DLD1 (cell line): Measurements from ENCODE around the gene LRP2.
"Not testable (repeated sequence)": the region's sequence is repeated elsewhere in the genome, so short reads cannot be mapped to it uniquely, and the experiment has no call there.

Experiments used
- in situ Hi-C: cut with HindIII; loops from 2 replicates; pipeline ENCODE4 v1.10.0; 2017; ENCODE audit warnings: low sequenced_read_pairs

Gene LRP2

GRCh38 chr2:169178804-169179390, 183.4 kb downstream of the LRP2 start:
- in situ Hi-C loops = no loop called here

DNA sequence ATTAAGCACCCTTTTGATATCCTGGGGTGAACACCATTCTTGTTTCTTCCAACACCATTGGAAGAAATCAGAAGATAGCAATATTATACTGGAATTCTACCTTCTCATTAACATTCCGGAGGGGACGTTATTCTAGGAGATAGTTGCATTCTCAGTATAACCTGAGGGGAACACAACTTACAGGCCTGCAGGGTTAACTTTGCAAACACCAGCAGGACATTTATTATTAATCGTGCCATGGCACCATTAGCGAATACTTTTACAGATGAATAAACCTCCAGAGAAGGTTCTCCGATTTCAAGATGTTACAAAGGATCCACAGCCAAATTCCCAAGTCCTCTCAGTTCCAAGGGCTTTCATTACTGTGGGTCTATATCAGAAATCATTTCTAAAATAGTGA, 184.0 kb downstream of the LRP2 start:
- in situ Hi-C loops = no loop called here

DNA sequence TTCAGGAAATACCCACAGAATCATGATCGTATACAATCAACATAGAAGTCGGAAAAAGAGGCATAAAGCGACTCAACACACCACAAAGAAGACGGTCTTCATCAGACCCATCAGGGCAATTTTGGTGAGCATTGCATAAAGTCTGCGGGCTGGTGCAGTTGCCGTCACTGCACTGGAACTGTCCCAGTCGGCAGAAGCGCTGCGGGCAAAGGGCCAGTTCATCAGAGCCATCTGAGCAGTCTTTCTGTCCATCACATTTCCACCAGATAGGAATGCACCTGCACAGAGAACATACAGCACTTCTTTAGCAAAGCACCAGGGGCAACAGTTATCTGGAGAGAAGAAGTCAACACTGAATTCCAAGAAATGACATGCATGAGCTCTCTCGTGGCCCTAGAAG, 187.2 kb downstream of the LRP2 start:
- in situ Hi-C loops = no loop called here

- in situ Hi-C loops = no loop called here
Measured at GRCh38 chr2:169173876-169174275, 188.5 kb downstream of the LRP2 start.

DNA sequence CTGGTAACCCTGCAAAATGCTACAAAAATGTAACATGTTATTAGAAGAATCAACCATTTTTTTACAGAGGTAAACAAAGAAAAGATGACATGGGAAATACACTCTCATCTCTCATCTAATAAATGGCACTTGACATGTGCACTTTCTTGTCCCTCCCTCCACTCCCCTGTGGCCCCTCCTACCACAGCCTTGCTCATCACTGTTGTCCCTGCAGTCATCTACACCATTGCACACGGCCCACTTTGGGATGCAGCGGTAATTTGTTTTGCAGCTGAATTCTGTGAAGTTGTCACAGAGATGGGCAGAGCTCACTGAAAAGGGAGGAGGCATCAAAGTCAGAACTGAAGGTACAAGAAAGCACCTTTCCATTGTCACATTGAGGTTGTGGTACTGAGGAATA, 189.4 kb downstream of the LRP2 start:
- in situ Hi-C loops = no loop called here

GRCh38 chr2:169172151-169172735, 190.1 kb downstream of the LRP2 start:
- in situ Hi-C loops = no loop called here

DNA sequence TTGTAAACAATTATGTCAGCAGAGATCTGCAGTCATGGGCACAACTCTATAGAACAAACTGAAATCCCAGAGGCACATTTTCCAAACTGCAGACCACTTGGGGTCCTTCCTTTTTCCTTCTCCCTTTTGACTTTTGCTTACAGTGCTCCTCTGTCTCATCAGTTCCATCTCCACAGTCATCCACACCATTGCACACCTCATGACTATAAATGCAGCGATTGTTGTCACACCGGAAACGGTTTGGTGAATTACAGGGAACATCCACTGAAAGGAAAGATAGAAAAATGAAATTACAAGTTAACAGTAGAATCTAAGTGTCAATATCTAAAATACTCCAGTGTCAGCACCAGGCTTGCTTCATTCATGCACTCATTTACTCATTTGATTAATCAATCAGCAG, 196.5 kb downstream of the LRP2 start:
- in situ Hi-C loops = no loop called here

DNA sequence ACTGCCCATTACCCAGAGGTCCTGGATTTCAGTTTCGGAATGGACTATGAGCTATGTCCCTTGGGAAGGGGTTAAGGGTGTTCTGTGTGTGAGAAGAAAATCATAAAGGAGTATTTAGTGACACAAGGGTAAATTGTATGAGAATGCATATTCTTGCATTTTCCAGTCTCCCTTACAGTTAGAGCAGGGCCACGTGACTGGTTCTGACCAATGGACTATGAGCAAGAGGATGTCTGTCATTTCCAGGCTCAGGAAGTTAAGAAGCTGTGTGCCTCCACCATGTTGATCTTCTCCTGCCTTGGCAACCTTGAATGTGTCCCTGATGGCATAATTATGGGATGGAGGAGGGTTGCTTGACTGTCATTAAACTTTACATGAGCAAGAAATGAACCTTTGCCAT, 198.0 kb downstream of the LRP2 start:
- in situ Hi-C loops = no loop called here

- in situ Hi-C loops = no loop called here
Measured at GRCh38 chr2:169162613-169163012, 199.7 kb downstream of the LRP2 start.

DNA sequence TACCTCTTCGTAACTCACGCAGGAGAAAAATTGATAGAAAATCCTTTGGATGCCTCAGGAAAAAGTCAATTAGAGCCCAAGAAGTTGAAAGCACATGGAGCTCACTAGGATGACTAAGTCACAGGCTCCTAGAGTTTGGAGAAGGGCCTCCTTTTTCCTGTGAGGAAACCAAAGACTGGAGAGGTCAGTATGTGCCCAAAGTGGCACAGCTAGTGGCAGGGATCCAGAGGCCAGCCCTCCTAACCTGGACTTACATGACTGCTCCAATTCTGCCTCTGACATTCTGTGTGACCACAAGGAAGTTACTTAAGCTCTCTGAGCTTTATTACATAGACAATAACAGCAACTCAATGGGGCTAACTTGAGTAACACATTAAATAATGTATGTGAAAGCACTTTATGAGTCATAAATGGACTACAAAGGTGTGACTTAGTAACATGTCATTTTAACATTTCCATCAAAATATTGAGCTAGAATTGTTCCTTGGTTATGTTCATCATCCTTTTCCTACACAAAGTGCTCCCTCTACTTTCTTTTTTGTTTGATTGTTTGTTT, 201.3 kb downstream of the LRP2 start:
- in situ Hi-C loops = no loop called here

DNA sequence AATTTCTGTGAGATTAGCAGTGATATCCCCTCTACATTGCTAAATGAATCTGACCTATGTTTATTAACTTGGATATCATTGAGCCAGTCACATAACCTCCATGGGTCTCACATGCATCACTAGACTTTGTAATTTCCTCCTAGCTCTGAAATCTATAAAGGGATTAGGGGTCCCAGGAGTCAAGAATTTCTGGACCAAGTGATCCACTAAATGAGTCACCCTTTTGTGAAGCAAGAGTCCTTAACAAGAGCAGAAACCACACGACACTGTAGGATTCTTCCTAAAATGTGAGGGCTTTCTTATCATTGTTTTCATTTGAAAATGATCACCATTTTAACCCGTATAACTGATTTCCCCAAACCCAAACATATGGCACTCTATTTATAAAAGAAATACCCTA, 202.6 kb downstream of the LRP2 start:
- in situ Hi-C loops = loop anchor here (5.0 kb wide), 1 partner anchor 53 kb away; no protein-coding TSS in a partner anchor

DNA sequence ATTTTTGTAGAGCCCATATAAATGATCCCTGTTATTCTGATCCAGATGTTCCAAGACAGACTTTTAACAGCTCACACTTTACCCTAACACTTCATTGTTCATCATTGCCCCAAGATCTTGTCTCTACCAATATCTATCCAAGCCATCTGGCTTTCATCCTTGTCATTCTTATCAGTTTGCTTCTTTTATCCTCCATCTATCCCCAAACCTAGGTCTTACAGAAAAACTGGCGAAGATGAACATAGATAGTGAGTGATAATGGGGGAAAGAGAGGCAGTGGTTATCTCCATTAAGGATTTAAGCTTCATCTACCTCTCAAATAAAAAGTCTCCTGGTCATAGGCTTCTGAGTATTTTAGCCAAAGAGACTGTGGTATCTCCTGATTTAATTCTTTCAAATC, 203.5 kb downstream of the LRP2 start:
- in situ Hi-C loops = loop anchor here (5.0 kb wide), 1 partner anchor 53 kb away; no protein-coding TSS in a partner anchor

DNA sequence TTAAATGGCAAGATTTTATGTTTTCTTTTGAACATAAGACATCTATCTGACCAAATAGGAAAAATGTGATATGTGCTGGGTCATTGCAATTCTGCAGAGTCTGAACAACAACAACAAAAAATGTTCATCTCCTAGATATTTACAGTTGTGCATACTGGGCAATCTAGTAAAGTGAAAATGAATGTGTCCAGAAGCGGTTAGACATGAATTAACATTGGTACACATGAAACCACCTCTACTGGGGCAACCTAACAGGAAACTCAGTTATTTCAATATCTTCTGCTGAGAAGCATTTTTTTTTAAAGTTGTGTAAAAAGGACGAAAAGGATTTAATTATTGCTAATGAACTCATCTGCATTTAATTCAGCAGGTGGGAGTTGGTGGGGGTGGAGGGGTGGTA, 216.1 kb downstream of the LRP2 start:
- in situ Hi-C loops = no loop called here

DNA sequence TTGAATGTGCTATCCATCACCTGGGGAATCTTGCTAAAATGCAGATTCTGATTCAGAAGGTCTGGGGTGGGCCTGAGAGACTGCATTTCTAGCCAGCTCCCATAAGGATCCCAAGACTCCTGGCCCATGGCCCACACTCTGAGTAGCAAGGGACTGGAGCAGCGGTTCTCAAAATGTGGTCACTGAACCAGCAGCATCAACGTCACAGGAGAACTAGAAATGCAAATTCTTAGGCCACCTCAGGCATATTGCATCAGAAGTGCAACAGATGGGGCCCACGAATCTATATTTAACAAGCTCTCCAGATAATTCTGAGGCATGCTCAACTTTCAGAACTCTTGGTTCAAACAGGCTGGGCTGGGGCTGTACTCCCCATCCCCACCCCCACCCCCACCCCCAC, 218.3 kb downstream of the LRP2 start:
- in situ Hi-C loops = no loop called here

DNA sequence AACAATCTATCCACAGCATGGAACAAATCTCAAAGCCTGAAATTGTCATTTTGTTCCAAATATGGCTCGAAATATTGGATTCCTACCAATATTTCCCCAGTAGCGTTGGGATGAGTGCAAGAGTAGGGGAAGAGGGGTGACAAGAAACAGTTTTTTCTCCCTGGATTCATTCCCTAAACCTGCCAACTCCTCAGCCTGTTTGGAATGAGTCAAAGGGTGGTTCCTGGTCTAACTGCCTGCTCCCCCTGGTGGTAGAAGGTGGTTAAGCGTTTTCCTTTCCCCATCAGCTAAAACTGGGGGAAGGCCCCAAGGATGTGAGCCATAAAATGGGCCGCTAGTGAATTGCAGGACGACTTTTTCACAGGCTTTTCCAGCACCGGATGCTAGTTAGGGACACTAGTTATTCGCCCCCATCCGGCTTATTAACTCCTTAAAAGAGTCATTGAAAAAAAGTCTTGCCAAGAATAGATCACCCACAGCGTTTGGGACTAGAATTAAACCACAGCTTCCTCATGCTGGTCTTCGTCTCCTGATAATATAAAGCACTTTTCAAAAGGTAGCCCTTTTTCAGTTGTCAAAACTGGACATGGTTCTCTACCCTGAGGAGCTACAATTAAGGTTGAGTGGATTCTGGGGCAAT, 220.5 kb downstream of the LRP2 start:
- in situ Hi-C loops = no loop called here

DNA sequence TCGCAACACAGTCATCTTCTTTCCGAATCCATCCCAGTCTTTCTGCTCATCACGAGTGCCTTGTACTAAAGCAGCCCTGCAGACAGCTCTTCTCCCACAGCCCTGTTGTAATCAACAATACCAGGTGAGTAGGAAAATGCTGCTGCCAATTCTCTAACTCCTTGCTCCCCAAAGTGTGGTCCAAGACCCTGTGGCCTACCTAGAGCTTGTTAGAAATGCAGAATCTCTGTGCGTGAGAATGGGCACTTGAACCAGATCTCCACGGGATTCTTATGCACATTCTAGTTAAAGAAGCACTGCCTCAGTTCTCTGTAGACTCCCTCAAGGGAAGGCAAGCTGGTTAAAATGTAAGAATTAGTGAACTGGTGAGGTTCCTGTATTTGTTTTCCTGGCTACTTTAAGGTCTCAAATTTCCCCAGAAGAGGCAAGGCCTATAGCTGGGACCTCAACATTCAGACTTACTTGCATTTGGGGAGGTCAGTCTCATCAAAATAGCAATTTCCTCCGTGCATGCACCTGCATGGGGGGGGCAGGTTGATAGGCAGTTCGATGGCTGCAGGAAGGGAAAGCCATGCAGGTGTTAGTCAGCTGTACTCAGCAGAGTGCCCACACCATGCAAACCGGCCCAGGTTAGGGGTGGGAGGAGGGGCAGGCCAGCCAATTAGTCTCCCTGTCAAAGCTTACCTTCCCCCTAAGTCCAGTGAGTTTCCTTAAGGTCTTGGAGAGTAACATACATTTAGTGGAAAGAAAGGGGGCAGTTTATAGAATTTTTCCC, 222.2 kb downstream of the LRP2 start:
- in situ Hi-C loops = no loop called here

- in situ Hi-C loops = no loop called here
Measured at GRCh38 chr2:169139145-169139544, 223.2 kb downstream of the LRP2 start.

GRCh38 chr2:169137924-169138323, 224.4 kb downstream of the LRP2 start:
- in situ Hi-C loops = no loop called here

GRCh38 chr2:169136885-169137534, 225.3 kb downstream of the LRP2 start:
- in situ Hi-C loops = no loop called here

GRCh38 chr2:169136428-169136827, 225.9 kb downstream of the LRP2 start:
- in situ Hi-C loops = not testable (repeated sequence)

DNA sequence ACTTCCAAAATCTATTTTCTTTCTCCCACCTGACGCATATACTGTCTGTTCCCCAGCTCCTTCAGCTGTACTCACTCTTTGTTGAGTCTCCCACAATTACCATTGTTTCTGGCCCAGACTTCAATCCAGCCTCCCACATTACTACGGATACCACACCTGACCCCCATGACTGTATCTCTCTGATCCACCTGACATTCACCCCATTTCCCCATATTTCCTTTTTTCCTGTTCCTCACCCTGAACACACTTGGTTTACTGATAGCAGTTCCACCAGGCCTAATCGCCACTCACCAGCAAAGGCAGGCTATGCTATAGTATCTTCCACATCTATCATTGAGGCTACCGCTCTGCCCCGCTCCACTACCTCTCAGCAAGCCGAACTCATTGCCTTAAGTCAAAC, 228.1 kb downstream of the LRP2 start:
- in situ Hi-C loops = not testable (repeated sequence)
